GM13977 (cell line): ENCODE data around the gene SARDH.

Experiments
- DNase-seq: peaks from one replicate; pipeline ENCODE4 v3.0.0; 2012; ENCODE audit warnings: low spot score
- in situ Hi-C: fragments of 300-500 bp; cut with MboI; formaldehyde crosslinking; loops from one replicate; pipeline ENCODE4 v1.12.0; 2022; ENCODE audit warnings: low sequenced_read_pairs, low pct_unique_long_range_greater_than_20kb, mixed read lengths, inconsistent platforms; ENCODE audit not compliant: unreplicated experiment
- TF ChIP-seq, protein P1 (sequence below): IDR thresholded peaks from 2 replicates; pipeline ENCODE4 v1.5.1; 2012; ENCODE audit warnings: mild to moderate bottlenecking, control low read depth; ENCODE audit not compliant: insufficient read depth; ENCODE audit errors: extremely low read depth, missing control alignments

SARDH gene

DNA sequence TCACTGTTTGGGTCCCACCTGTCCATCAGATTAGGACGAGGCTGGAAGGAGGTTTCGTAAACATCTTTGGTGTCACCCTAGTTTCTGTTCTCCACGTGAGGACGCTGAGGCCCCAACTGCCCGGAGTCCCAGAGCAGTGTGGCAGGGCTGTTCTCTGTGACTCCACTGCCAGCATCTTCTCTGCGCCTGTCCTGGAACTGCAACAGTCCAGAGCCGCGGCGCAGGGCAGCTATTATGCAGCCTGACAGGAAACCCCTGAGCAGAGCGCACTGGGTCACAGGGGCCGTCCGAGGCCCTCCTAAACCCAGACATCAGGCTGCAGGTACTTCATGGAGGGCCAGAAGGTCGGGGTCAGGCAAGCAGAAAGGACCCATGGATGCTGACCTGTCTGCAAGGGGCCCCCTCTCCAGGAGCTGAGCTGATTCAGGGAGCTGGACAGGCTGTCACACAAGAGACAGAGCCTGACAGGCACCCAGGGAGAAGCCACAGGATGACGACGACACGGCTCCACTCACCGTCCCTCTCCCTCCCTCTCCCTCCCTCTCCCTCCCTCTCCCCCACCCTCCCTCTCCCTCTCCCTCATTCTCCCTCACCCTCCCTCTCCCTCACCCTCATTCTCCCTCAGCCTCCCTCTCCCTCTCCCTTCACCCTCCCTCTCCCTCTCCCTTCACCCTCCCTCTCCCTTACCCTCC, 70.2 kb downstream of the SARDH start:
- in situ Hi-C loops, result no loop called here
- no peak for DNase-seq
- TF ChIP-seq, protein P1, sequence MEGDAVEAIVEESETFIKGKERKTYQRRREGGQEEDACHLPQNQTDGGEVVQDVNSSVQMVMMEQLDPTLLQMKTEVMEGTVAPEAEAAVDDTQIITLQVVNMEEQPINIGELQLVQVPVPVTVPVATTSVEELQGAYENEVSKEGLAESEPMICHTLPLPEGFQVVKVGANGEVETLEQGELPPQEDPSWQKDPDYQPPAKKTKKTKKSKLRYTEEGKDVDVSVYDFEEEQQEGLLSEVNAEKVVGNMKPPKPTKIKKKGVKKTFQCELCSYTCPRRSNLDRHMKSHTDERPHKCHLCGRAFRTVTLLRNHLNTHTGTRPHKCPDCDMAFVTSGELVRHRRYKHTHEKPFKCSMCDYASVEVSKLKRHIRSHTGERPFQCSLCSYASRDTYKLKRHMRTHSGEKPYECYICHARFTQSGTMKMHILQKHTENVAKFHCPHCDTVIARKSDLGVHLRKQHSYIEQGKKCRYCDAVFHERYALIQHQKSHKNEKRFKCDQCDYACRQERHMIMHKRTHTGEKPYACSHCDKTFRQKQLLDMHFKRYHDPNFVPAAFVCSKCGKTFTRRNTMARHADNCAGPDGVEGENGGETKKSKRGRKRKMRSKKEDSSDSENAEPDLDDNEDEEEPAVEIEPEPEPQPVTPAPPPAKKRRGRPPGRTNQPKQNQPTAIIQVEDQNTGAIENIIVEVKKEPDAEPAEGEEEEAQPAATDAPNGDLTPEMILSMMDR, result no peak

DNA sequence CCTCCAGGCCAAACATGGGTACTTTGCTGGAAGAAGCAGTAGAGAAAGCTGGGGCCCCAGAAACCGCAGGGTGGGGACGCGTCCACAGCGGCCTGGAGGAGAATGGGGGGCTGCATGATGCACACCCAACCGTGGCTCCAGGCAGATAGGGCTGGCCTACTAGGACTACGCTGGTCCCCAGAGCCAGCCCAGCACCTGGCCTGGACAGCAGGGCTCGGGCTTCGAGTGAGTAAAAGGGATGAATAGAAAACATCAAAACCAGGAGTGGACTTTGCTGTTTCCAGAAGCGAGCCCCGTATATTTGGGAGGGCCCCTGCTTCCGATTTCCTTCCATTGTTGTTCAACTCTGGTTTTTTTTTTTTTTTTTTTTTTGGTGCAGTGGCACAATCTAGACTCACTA, 71.3 kb downstream of the SARDH start:
- in situ Hi-C loops, result no loop called here
- no peak for DNase-seq
- TF ChIP-seq, protein P1, result no peak

DNA sequence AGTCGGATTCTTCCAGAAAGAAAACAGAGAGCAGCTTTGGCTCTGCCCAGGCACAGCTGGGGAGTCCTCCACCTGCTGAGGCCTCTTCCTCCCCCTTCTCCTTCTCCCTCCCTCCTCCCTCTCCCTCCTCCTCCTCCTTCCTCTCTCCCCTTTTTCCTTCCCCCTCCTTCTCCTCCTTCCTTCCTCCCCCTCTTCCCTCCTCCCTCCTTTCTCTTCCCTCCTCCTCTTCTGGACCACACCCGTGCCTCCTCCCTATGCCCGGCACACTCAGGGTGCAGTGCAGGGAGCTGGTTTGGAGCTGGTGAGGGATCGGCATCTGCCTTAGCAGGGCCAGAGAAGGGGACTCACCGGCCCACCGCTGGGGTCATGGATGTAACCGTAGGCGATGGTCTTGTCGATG, 71.8 kb downstream of the SARDH start:
- in situ Hi-C loops, result no loop called here
- TF ChIP-seq, protein P1, result no peak

DNA sequence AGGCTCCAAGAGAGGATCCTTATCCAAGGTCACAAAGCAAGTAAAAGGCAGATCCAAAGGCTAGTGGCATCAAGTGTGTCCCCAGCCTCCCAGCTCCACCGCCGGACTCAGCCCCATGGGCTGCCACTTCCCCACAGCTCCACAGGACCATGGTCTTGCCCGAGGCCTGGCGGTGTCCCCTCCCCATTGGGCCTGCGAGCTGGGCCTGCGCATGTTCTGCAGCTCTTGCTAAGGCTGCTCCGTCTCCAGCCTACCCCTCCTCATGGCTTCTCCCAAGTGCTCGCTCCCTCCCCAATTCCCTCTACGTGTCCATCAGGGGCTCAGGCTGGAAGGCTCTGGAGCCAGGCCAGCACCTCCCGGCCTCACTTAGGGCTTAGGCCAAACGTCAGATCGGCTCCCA, 72.6 kb downstream of the SARDH start:
- in situ Hi-C loops, result no loop called here
- no peak for DNase-seq
- TF ChIP-seq, protein P1, result no peak

More for the DNA sequence above, 71.8 kb downstream of the SARDH start:
- no peak for DNase-seq

DNA sequence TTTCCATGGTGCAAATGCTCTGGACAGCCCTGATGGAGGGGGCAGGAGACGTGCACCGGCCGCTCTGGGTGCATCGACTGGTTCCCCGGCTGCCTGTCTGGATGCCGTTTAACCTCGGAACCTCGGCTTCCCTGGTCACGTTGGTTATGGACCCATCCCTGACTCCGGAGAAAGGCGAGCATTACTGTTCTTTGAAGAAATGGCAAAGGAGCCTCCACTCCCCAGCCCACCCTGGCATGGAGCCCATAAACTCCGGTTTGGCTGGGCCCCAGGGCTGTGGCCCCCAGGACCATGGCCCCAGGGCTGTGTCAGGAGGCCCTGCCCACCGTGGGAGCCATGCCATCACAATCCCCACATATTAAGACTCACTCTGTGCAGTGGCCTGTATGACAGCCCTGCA, 73.1 kb downstream of the SARDH start:
- DNase-seq, result no peak
- TF ChIP-seq, protein P1, result no peak
- in situ Hi-C loops, result no loop called here

DNA sequence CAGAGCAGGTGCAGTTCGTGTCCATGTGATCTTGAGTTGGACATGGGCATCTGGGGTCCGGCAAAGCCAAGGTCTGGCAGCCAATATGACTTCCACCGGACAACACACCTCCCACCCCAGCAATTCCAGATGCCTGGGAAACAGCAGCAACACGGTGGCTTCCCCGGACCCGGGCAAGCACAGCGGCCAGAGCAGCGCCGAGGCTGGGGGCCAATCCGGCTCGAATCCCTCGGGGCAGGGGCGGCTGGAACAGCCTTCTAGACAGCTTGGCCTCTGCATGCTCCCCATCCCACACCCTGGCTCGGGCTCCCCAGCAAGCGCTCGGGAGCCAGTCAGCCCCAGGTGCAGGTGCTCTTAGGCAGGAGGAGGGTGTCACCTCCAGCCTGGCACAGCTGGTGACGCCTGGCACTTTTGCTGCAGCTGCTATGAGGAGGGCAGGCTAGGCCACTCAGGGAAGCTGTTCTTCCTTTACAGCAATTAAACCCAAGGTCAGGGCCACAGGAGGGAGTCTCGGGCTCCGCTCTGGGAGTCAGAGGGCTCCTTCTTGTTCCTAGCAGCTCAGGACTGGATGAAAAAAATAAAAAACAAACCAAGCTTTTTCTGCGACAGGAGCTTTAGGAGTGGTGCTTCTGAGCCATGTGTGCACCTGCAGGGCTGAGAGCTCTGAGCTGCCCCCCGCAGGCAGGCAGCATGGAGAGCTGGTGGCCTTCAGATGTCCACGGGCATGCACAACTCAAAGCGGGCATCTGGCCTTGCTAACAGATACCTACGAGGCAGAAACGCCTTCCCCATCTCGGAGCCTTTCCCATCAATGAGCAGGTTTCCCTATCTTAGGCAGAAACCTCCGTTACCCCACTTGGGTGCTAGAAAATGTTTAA, 73.7 kb downstream of the SARDH start:
- TF ChIP-seq, protein P1, result no peak
- no peak for DNase-seq
- in situ Hi-C loops, result no loop called here
